Hair follicle dermal papilla cell (primary cell): ENCODE results near the gene CLCN3. TPM values are rescaled to one million over a fixed set of nuclear protein-coding genes. Genes with fewer than 3 reads are reported as not detected.

Source experiments
- total RNA-seq: library from RNA; depleted of rRNA; stranded (reverse); fragments of >200 nt; gene quantifications from 2 replicates; pipeline ENCODE4 v1.2.3, GENCODE V29; 2012

Gene CLCN3
- 34.2 and 35.5 TPM in 2 replicates for total RNA-seq

DNA sequence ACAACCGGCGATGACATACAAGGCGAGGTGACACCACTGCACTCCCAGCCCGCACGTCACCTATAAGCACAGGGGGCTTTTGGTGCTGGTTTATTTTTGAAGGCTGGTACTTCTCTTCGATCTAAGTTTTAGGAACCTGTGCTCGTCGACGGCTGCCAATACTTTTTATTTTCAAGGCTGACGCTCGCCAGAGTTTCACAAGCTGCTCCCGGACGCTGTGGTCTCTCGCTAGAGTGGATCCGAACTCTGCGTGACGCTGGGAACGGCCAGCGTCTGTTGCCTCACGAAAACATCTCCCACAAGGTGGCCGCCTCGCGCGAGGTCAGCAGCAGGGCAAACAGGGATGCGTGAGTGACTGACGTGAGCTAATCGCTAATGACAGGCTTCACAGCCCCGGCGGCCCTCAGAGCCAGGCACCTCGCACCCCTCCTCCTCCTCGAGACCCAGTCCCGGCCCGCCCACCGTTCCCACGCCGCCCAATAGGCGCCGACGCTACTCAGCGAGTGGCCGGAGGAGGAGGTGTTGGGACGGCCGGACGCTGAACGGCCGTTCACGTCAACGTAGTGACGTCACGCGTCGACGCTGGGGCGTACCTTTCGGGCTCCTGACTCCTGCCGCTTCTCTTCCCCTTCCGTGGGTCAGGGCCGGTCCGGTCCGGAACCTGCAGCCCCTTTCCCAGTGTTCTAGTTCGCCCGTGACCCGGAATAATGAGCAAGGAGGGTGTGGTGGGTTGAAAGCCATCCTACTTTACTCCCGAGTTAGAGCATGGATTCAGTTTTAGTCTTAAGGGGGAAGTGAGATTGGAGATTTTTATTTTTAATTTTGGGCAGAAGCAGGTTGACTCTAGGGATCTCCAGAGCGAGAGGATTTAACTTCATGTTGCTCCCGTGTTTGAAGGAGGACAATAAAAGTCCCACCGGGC lies at the start of gene CLCN3:
CLCN3 (plus strand) TSS at position 621 of the 922 bp plus-strand sequence. CDS start 15,351 bp downstream, outside the sequence.

DNA sequence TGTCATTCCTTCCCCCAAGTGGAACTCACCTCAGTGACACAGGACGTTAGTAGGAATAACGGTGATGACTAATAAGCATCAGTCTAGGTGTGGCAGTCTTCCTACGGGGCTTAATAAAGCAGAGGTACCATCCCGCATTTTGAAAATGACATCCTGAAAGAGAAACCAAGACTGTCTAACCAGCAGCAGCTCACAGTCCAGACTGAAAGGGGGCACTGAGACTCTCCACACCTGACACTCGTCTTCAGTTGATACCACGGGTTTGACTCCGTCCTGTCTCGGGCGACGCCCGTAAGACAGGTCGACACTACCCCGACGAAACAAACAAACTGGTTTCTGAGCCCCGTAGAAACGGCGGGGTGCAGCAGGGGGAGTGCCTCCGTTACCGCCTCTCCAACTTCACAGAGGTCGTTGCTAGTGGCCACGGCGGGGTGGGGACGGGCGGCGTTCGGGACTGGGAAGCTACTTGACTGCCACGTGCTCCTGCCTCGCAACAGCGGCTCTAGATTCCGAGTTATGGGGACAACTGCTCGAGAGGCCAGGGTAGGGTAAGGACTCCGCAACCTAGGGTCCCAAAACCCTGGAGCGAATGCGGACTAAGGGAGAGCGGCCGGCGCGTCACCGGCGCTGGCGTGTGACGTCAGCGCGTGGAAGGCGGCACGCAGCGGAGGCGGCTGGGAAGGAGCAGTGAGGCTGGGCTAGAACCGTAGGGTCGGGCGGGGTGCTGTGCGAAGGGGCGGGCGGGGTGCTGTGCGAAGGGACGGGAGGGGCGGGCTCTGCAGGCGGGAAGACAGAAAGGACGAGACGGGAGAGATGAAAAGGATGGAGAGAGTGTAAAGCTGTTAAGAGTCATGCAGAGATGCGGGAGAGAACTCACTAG lies 8.1 kb upstream of the CLCN3 start, which contains the start of gene NEK1:
NEK1 (minus strand) TSS at position 593 of the 880 bp plus-strand sequence. CDS start 9,953 bp downstream, outside the sequence.

DNA sequence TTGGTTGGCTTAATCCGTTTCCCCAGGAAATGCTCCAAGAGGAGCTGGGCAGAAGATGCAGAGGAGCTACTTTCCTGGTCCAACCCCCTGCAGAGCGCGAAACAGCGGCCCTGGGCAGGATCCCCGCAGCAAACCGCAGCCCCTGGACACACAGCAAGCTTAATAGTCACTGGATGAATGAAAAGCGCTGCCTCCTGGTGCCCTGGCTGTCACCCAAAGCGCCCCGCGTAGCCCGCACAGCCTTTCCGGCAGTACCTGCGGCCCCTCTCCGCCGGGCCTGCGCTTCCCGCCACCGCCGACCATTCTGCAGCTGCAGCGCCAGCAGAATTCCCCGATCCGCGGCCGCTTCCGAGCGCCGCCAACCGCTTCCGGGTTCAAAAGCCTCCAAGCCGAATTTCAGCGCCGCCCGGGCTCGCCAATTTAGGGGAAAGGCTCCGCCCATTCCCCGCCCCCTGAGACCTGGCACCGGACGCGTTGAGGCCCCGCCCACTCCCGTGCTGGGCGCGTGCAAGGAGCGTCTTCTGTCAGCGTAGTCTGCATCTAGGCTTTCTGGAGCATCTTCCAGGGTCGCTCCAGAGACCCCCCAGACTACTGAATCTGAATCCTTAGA lies 137.3 kb downstream of the CLCN3 start, which contains the start of gene HPF1:
HPF1 (minus strand) TSS at position 370 of the 610 bp plus-strand sequence; CDS start at position 303, 67 bp downstream.

Other genes with a start within 250 kb of the CLCN3 start
- 9.0 and 10.1 TPM in 2 replicates for gene NEK1, start 8.0 kb upstream of the CLCN3 start, total RNA-seq
- 13.8 and 18.7 TPM in 2 replicates for gene HPF1, start 137.4 kb downstream of the CLCN3 start, total RNA-seq